Subcutaneous adipose tissue (tissue), 4 donors: ENCODE data around the gene TLR7. TPM values are rescaled to one million over a fixed set of nuclear protein-coding genes. Genes with fewer than 3 reads are reported as not detected.

ENCODE experiments used
- total RNA-seq, 4 donors: library from RNA; depleted of rRNA; stranded (reverse); fragments of >200 nt; gene quantifications; one replicate each; pipeline ENCODE4 v1.1.0, GENCODE V29; 2016
- TF ChIP-seq, protein P1 (sequence below): fragments of 450-650 bp; IDR thresholded peaks from one replicate; pipeline ENCODE4 v1.5.1; 2016; ENCODE audit warnings: low read depth, mild to moderate bottlenecking, control low read depth, antibody characterized with exemption, moderate library complexity

The TLR7 gene
- total RNA-seq, 4 donors from 2014 or later = 0.19 to 5.3 (median 1.8) TPM

DNA sequence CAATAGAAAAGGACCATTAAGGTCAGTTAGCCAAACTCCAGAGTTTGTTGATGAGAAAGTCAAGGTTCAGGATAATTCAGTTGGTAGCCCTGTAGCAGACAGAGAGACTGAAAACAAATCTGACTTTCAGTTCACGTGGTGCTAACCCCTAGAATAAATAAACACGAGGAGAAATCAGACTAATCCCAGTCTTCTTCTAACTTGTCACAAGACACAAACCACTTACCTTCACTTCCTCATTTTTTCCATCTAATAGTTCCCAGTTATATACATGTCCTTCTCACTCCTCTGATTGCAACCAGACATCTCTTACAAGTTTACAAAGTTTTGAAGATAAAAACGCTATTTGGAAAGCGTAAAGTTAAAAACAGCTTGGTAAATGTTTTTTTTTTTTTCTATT is 7.7 kb downstream of the TLR7 start:
- TF ChIP-seq, protein P1, sequence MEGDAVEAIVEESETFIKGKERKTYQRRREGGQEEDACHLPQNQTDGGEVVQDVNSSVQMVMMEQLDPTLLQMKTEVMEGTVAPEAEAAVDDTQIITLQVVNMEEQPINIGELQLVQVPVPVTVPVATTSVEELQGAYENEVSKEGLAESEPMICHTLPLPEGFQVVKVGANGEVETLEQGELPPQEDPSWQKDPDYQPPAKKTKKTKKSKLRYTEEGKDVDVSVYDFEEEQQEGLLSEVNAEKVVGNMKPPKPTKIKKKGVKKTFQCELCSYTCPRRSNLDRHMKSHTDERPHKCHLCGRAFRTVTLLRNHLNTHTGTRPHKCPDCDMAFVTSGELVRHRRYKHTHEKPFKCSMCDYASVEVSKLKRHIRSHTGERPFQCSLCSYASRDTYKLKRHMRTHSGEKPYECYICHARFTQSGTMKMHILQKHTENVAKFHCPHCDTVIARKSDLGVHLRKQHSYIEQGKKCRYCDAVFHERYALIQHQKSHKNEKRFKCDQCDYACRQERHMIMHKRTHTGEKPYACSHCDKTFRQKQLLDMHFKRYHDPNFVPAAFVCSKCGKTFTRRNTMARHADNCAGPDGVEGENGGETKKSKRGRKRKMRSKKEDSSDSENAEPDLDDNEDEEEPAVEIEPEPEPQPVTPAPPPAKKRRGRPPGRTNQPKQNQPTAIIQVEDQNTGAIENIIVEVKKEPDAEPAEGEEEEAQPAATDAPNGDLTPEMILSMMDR = no peak

DNA sequence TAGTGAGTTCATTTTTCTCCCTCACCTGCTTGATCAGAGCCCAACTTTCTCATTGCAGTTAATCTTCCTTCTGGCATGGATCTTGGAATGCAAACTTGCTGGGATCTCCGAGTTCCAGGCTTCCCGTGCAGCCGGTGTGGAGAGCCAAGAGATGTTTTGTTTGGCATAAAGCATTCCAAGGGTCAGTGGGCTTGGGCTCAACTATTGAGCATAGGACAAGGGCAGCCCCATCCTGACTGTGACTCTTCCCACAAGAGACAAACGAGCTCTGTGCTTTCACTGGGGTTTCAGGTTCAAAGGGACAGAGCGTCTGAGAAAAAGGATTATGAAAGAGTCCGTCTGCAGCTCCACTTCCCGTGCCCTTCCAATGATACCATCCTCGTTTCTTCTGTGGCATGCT is 10.5 kb downstream of the TLR7 start:
- TF ChIP-seq, protein P1 = no peak

DNA sequence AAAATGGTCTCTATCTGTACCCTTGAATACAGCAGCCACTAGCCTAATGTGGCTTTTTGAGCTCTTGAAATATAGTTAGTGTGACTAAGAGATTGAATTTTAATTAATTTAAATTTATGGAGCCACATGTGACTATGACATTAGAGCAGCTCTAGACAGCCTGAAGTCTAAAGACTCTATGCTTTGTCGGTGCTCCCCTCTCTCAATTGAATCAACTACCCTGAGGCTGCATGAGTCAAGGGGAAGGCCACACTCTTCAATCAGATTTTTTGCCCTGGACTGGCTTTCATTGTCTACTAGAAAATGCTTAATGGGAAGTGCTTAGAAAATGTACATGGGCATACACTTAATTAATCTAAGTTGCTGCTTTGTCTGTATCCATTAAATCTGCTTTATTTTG is 11.7 kb downstream of the TLR7 start:
- TF ChIP-seq, protein P1 = no peak

DNA sequence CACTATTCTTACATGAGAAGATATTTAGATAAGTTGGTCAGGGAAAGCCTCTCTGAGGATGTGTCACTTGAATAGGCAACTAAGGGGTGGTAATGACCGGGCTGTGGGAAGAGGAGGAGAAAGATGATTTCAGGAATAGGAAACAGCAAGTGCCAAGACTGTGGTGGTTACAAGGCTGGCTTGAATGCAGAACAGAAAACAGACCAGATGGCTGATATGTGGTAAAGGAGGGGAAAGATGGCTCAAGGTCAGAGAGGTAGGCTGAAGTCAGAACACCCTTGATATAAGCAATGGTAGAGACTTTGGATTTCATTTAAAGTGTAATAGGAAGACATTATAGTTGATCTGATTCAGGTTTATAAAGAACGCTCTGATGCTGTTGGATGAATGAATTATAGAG is 15.0 kb downstream of the TLR7 start:
- TF ChIP-seq, protein P1 = no peak

DNA sequence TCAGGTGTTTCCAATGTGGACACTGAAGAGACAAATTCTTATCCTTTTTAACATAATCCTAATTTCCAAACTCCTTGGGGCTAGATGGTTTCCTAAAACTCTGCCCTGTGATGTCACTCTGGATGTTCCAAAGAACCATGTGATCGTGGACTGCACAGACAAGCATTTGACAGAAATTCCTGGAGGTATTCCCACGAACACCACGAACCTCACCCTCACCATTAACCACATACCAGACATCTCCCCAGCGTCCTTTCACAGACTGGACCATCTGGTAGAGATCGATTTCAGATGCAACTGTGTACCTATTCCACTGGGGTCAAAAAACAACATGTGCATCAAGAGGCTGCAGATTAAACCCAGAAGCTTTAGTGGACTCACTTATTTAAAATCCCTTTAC is 18.6 kb downstream of the TLR7 start:
- TF ChIP-seq, protein P1 = no peak

DNA sequence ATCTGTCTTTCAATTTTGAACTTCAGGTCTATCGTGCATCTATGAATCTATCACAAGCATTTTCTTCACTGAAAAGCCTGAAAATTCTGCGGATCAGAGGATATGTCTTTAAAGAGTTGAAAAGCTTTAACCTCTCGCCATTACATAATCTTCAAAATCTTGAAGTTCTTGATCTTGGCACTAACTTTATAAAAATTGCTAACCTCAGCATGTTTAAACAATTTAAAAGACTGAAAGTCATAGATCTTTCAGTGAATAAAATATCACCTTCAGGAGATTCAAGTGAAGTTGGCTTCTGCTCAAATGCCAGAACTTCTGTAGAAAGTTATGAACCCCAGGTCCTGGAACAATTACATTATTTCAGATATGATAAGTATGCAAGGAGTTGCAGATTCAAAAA is 19.7 kb downstream of the TLR7 start:
- TF ChIP-seq, protein P1 = no peak

DNA sequence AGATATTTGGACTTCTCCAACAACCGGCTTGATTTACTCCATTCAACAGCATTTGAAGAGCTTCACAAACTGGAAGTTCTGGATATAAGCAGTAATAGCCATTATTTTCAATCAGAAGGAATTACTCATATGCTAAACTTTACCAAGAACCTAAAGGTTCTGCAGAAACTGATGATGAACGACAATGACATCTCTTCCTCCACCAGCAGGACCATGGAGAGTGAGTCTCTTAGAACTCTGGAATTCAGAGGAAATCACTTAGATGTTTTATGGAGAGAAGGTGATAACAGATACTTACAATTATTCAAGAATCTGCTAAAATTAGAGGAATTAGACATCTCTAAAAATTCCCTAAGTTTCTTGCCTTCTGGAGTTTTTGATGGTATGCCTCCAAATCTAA is 20.3 kb downstream of the TLR7 start:
- TF ChIP-seq, protein P1 = no peak
